Heart left ventricle (tissue), 13 donors: Measurements from ENCODE around the gene SLC24A4.

ENCODE experiments used
- CTCF ChIP-seq, 12 donors: fragments of 200-600 bp; sonication (generic) in 4 of 12; IDR thresholded peaks; one replicate each; pipeline versions ENCODE4 v1.5.0 to v1.8.0; 2018 to 2022; ENCODE audit warnings: antibody characterized with exemption in 12 of 12, mild to moderate bottlenecking in 5 of 12
- POLR2A ChIP-seq, 2 donors: fragments of 450-650 bp; IDR thresholded peaks; one replicate each; pipeline ENCODE4 v1.6.1; 2017; ENCODE audit warnings: antibody characterized with exemption in 2 of 2, mild to moderate bottlenecking in 2 of 2, moderate library complexity in 2 of 2
- donor health status: ischemic (EF 13 %, LVEDD 7.1; RV severe dilation, severe dysfunction).
- donor health status: DM: no; HTN: yes; CAD: no.
- donor health status: DM: no; HTN: no; CAD: no.
- donor health status: ischemic (EF 25% LVEDD 6.9; RV normal size, moderate dysfunction).
- donor health status: ischemic (EF 25% LVEDD 5.7; RV mildly dilated, moderate dysfunction).
- donor health status: ischemic (EF 35%, LVEDD 5.7; RV mildly dilated, moderate dysfunction).
- donor health status: nonischemic (EF 11% LVEDD 7.7; RV severe dilation, severe dysfunction).
- donor health status: DM: yes; HTN: yes; CAD: no.
- donor health status: PGD.
- donor health status: ischemic (EF 29% LVEDD 5.4; RV normal size, mild dysfunction).
- donor health status: nonischemic (EF 23%, LVEDD 6.1; RV moderate dilation, normal function).

DNA sequence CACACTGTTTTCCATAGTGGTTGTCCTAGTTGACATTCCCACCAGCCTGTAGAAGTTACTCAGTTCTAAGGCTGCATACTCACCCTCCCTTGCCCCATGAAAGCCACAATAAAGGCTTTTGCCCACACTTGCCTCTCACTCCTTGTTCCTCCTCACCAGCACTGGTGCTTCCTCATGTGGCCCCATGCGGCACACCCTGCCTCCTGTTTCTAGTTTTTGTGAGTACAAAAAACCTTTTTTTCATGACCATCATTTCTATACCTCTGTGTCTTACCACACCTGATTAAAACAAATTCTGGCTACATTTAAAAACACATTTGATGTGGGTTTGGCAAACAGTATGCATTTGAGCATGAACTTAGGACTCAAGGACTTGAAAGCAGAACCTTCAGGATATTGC, 149.9 kb downstream of the SLC24A4 start:
- no peak for TF ChIP-seq CTCF (IDR thresholded peaks at IDR 0.05)
- no peak for TF ChIP-seq POLR2A (IDR thresholded peaks at IDR 0.05)
